Esophagus muscularis mucosa (tissue), 4 donors: Measurements from ENCODE around the gene AGT. TPM values are rescaled to one million over a fixed set of nuclear protein-coding genes. Genes with fewer than 3 reads are reported as not detected.
"Not testable (repeated sequence)": the region's sequence is repeated elsewhere in the genome, so short reads cannot be mapped to it uniquely, and the experiment has no call there.

Experiments used
- DNase-seq: peaks from one replicate; pipeline ENCODE4 v3.0.0-alpha.2; 2017; ENCODE audit errors: extremely low spot score
- H3K27ac ChIP-seq, 4 donors: fragments of 200-600 bp; sonication (generic); replicated peaks in 1 of 4; 1 replicate in 3 of 4; 2 replicates in 1 of 4; pipeline ENCODE4 v1.5.1; 2016 to 2019; ENCODE audit warnings: mild to moderate bottlenecking in 1 of 4
- H3K27me3 ChIP-seq, 4 donors: fragments of 200-600 bp; sonication (generic); one replicate each; pipeline versions ENCODE4 v1.5.1 to v1.6.0; 2016 to 2019
- H3K36me3 ChIP-seq, 4 donors: fragments of 200-600 bp; sonication (generic); one replicate each; pipeline ENCODE4 v1.5.1; 2016 to 2019
- H3K4me1 ChIP-seq, 4 donors: fragments of 200-600 bp; sonication (generic); one replicate each; pipeline ENCODE4 v1.5.1; 2016 to 2019
- H3K4me3 ChIP-seq, 4 donors: fragments of 200-600 bp; sonication (generic); 1 replicate in 2 of 4; 2 replicates in 2 of 4; pipeline ENCODE4 v1.5.1; 2016 to 2019; ENCODE audit warnings: mild to moderate bottlenecking in 4 of 4, moderate library complexity in 1 of 4
- H3K9me3 ChIP-seq, 4 donors: fragments of 200-600 bp; sonication (generic); 1 replicate in 3 of 4; 2 replicates in 1 of 4; pipeline ENCODE4 v1.5.1; 2016 to 2019
- CTCF ChIP-seq, 3 experiments: fragments of 200-600 bp in 2 of 3; fragments of 450-650 bp in 1 of 3; sonication (generic) in 2 of 3; IDR thresholded peaks; one replicate each; pipeline ENCODE4 v1.5.1; 2017 to 2019; ENCODE audit warnings: antibody characterized with exemption in 3 of 3, mild to moderate bottlenecking in 2 of 3, moderate library complexity in 1 of 3
- EP300 ChIP-seq: sonication (generic); formaldehyde crosslinking; IDR thresholded peaks from one replicate; pipeline ENCODE4 v1.6.1; 2017; ENCODE audit warnings: antibody characterized with exemption
- POLR2A ChIP-seq: fragments of 450-650 bp; IDR thresholded peaks from one replicate; pipeline ENCODE4 v1.6.1; 2017; ENCODE audit warnings: antibody characterized with exemption, moderate library complexity, mild to moderate bottlenecking, low read depth
- POLR2AphosphoS5 ChIP-seq, 2 donors: sonication (generic); formaldehyde crosslinking; IDR thresholded peaks; one replicate each; pipeline ENCODE4 v1.6.1; 2017; ENCODE audit warnings: antibody characterized with exemption in 2 of 2
- WGBS: methylation state at CpG from one replicate; pipeline ENCODE4 v1.1.5; 2018; 5-methylcytosine and 5-hydroxymethylcytosine counted together
- intact Hi-C: fragments of 100-400 bp; cut with DNase I; formaldehyde crosslinking; loops from one replicate; pipeline ENCODE4 v1.15.1; 2023
- total RNA-seq, 4 donors: library from RNA; depleted of rRNA; stranded (reverse); fragments of >200 nt; gene quantifications; one replicate each; pipeline versions ENCODE4 v1.1.0 to v1.2.1, GENCODE V29; 2016

AGT gene
- total RNA-seq, 4 donors from 2014 or later, result 3.7 to 15.3 (median 12.3) TPM

GRCh38 chr1:230701434-230701833 lies 12.5 kb downstream of the AGT start:
- 85% methylated on average over 13 of the region's 17 CpGs for WGBS
- intact Hi-C loops, result no loop called here
- peak; percentile 86 for DNase-seq
- peaks cover 0 to 36% (median 0%) of the 10 kb centered on the region in 4 donors for H3K36me3 ChIP-seq
- H3K4me3 ChIP-seq, result no peak overlapping the region
- peaks cover 0 to under 1% (median 0%) of the 10 kb centered on the region in 4 donors for H3K4me1 ChIP-seq
- no peak for TF ChIP-seq POLR2A
- no peak for TF ChIP-seq EP300
- TF ChIP-seq CTCF (IDR thresholded peaks at IDR 0.05), result no peak
- TF ChIP-seq POLR2AphosphoS5 (IDR thresholded peaks at IDR 0.05), result no peak
- H3K9me3 ChIP-seq, result no peaks in the 10 kb centered on the region
- no peak overlapping the region for H3K27ac ChIP-seq
- H3K27me3 ChIP-seq, result no peaks in the 10 kb centered on the region

GRCh38 chr1:230700132-230700531 lies 13.8 kb downstream of the AGT start:
- TF ChIP-seq EP300 (no peak), POLR2A (no peak), POLR2AphosphoS5 (IDR thresholded peaks at IDR 0.05) (no peak), CTCF (IDR thresholded peaks at IDR 0.05) (no peak)

GRCh38 chr1:230699716-230700115 lies 14.2 kb downstream of the AGT start:
- TF ChIP-seq EP300 (no peak), POLR2A (no peak), POLR2AphosphoS5 (IDR thresholded peaks at IDR 0.05) (no peak), CTCF (IDR thresholded peaks at IDR 0.05) (no peak)
- Histone ChIP-seq H3K27ac (no peak overlapping the region), H3K4me1 (peaks cover 0 to 3% (median 0%) of the 10 kb centered on the region in 4 donors), H3K36me3 (peaks cover 0 to 26% (median 0%) of the 10 kb centered on the region in 4 donors), H3K4me3 (no peak overlapping the region), H3K9me3 (no peaks in the 10 kb centered on the region), H3K27me3 (no peaks in the 10 kb centered on the region)
- intact Hi-C loops, result no loop called here
- peak; percentile 60 for DNase-seq
- WGBS, result 94% methylated on average over 1 of the region's 1 CpG

More at GRCh38 chr1:230700132-230700531, 13.8 kb downstream of the AGT start:
- H3K9me3 ChIP-seq, result no peaks in the 10 kb centered on the region
- no peak overlapping the region for H3K27ac ChIP-seq
- H3K27me3 ChIP-seq, result no peaks in the 10 kb centered on the region
- WGBS, result 74% methylated on average over 4 of the region's 4 CpGs
- no peak for DNase-seq
- no peak overlapping the region for H3K4me3 ChIP-seq
- intact Hi-C loops, result no loop called here
- H3K4me1 ChIP-seq, result peaks cover 0 to 3% (median 0%) of the 10 kb centered on the region in 4 donors
- peaks cover 0 to 28% (median 0%) of the 10 kb centered on the region in 4 donors for H3K36me3 ChIP-seq

- DNase-seq, intact Hi-C loops, H3K27me3 ChIP-seq, H3K9me3 ChIP-seq, H3K4me1 ChIP-seq, H3K27ac ChIP-seq, H3K4me3 ChIP-seq: not testable (repeated sequence)
- peaks cover 3 to 29% (median 6%) of the 10 kb centered on the region in 4 donors for H3K36me3 ChIP-seq
Measured at GRCh38 chr1:230698964-230699363, 15.0 kb downstream of the AGT start.

GRCh38 chr1:230698130-230698529 lies 15.8 kb downstream of the AGT start:
- TF ChIP-seq POLR2A (no peak), CTCF (IDR thresholded peaks at IDR 0.05) (no peak), EP300 (no peak), POLR2AphosphoS5 (IDR thresholded peaks at IDR 0.05) (no peak)
- 95% methylated on average over 14 of the region's 14 CpGs for WGBS
- H3K4me3 ChIP-seq, result no peak overlapping the region
- no peaks in the 10 kb centered on the region for H3K27me3 ChIP-seq
- H3K36me3 ChIP-seq, result peaks cover 11 to 31% (median 15%) of the 10 kb centered on the region in 4 donors
- peak; percentile 57 for DNase-seq
- no peaks in the 10 kb centered on the region for H3K9me3 ChIP-seq
- H3K4me1 ChIP-seq, result peaks cover 0 to 3% (median 0%) of the 10 kb centered on the region in 4 donors
- intact Hi-C loops, result no loop called here
- no peak overlapping the region for H3K27ac ChIP-seq
